Ishikawa (cell line): ENCODE measurements around the gene EYS.

Experiments
- EGR1 ChIP-seq: IDR thresholded peaks from 2 replicates; pipeline ENCODE4 v1.6.1; 2012
- EP300 ChIP-seq: IDR thresholded peaks from 2 replicates; pipeline ENCODE4 v1.6.1; 2012; ENCODE audit warnings: borderline replicate concordance
- FOXM1 ChIP-seq: IDR thresholded peaks from 2 replicates; pipeline ENCODE4 v1.6.1; 2012; ENCODE audit warnings: low read depth, borderline replicate concordance
- MAX ChIP-seq: IDR thresholded peaks from 2 replicates; pipeline ENCODE4 v1.6.1; 2012
- NFIC ChIP-seq: IDR thresholded peaks from 2 replicates; pipeline ENCODE4 v1.6.1; 2012
- RAD21 ChIP-seq: IDR thresholded peaks from 2 replicates; pipeline ENCODE4 v1.6.1; 2012; ENCODE audit warnings: low read depth
- REST ChIP-seq: IDR thresholded peaks from 2 replicates; pipeline ENCODE4 v1.6.1; 2012; ENCODE audit warnings: low read depth, mild to moderate bottlenecking
- TAF1 ChIP-seq: IDR thresholded peaks from 2 replicates; pipeline ENCODE4 v1.6.1; 2012; ENCODE audit warnings: low read depth, mild to moderate bottlenecking
- TEAD4 ChIP-seq: IDR thresholded peaks from 2 replicates; pipeline ENCODE4 v1.6.1; 2012
- YY1 ChIP-seq: IDR thresholded peaks from 2 replicates; pipeline ENCODE4 v1.6.1; 2012; ENCODE audit warnings: low read depth
- ZBTB7A ChIP-seq: IDR thresholded peaks from 2 replicates; pipeline ENCODE4 v1.6.1; 2012; ENCODE audit warnings: low read depth

- TF ChIP-seq TAF1, result no peak
- no peak for TF ChIP-seq TEAD4
- TF ChIP-seq ZBTB7A, result no peak
- TF ChIP-seq REST, result no peak
- TF ChIP-seq EP300, result no peak
- no peak for TF ChIP-seq FOXM1
- TF ChIP-seq MAX, result no peak
- no peak for TF ChIP-seq EGR1
- TF ChIP-seq NFIC, result no peak
- no peak for TF ChIP-seq RAD21
- no peak for TF ChIP-seq YY1
Observed at GRCh38 chr6:64404396-64404795, 1302.6 kb downstream of the EYS start.
